ENCODE results near the gene DHCR7.
"Not testable (repeated sequence)": the region's sequence is repeated elsewhere in the genome, so short reads cannot be mapped to it uniquely, and the experiment has no call there.

DHCR7 gene

DNA sequence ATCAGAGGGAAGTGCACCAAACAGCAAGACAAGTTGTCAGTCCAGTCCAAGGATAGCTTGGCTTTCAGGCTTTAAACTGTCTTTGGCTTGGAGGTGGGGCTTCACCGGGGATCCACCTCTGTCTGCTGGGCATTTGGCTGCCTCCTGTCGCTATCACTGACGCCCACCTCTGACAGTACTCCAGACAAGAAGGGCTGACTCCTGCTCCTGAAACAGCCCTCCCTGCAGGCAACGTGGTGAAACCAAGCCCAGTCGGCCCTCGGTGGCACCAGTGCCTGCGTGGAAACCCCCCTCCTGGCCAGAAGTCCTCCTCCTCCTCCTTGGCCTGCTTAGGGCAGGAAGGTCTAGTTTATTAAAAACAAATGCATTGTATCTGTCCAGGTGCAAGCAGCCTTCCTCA is 16.9 kb downstream of the DHCR7 start:
- TF ChIP-seq POLR2A (IDR thresholded peaks at IDR 0.05; ENCODE audit: low read depth, low read length): no peak
- DNase-seq (ENCODE audit: insufficient read length, low spot score) (no peak), FAIRE-seq (no peak)

DNA sequence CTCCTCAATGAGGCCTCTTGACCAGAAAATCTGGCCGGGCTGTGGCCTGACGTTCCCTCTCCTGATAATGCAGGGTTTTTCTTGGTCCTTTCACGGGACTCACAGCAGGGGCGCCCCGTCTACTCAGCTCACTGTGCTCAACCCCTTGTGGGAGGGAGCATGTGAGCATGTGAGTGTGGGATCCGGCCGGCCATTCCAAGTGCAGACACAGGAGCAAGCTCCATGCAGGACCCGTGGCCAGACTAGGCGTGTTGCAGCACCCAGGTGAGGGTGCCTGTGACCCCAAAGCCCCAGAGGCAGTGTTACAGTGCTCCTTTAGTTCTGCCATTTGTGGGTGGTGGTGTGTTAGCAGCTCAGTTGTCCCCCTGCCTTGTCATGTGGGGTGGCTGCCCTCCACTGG is 18.0 kb downstream of the DHCR7 start:
- DNase-seq (ENCODE audit: insufficient read length, low spot score): no peak
- TF ChIP-seq POLR2A (IDR thresholded peaks at IDR 0.05; ENCODE audit: low read depth, low read length): no peak
- no peak for FAIRE-seq

DNA sequence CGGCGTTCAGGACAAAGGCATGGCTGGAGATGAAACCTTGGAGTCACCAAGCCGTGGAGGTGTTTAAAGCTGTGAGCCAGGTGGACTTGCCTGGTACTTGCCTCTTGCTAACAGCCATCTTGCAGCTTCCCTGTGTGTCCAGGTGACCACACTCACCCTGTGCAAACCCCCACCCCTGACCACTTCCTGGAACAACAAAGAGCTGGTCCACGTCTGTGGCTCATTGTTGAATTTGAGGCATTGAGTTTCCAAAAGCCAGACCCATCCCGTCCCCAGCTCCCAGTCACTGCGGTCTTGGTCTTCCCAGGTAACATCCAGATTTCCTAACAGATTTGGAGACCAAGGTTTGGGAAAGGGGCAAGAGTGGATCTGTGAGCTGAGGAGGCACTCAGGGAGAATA is 18.5 kb downstream of the DHCR7 start:
- FAIRE-seq: no peak
- no peak for TF ChIP-seq POLR2A (IDR thresholded peaks at IDR 0.05; ENCODE audit: low read depth, low read length)
- DNase-seq (ENCODE audit: insufficient read length, low spot score): no peak

DNA sequence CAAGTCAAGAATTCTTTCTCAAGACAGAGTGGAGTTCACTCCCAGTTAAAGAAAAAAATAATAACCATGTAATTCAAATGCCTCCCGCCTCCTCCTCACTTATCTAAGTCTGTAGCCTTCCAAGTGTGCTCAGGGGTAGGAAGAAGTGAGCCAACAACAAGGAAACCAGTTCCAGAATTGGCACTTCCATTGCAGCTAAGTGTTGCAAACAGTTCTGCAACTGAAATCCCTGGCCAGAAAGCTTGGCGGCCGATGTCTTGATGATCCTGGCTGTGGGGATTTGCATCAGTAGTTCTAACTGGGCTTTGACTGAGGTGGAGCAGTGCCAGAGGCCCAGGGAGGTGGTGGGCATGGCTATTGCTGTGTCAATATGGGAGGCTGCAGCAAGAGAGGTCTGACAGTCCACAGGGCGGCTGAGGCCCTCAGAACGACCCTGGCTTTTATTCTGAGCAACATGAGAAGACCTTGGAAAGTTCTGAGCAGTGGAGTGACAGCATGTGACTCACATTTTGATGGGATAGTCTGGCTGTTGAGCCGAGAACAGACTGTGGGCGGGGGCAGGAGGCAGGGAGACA is 19.2 kb downstream of the DHCR7 start:
- no peak for FAIRE-seq
- TF ChIP-seq POLR2A (IDR thresholded peaks at IDR 0.05; ENCODE audit: low read depth, low read length): no peak
- DNase-seq (ENCODE audit: insufficient read length, low spot score): no peak

DNA sequence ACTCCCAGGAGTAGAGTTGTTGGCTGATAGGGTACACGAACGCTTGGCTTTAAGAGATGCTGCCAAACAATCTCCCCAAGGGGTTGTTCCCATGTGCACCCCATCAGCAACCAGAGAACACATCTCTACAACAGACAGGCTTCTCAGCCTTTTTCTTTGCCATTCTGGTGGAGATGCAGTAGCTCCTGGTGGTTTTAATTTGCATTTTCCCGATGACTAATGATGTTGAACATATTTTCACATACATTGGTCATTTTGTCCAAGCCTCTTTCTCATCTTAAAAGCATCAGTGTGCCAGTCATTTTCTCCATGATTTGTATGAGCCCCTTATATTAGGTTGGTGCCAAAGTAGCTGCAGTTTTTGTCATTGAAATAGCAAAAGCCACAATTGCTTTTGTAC is 21.8 kb downstream of the DHCR7 start:
- FAIRE-seq: no peak
- no peak for TF ChIP-seq POLR2A (IDR thresholded peaks at IDR 0.05; ENCODE audit: low read depth, low read length)
- DNase-seq (ENCODE audit: insufficient read length, low spot score): no peak

DNA sequence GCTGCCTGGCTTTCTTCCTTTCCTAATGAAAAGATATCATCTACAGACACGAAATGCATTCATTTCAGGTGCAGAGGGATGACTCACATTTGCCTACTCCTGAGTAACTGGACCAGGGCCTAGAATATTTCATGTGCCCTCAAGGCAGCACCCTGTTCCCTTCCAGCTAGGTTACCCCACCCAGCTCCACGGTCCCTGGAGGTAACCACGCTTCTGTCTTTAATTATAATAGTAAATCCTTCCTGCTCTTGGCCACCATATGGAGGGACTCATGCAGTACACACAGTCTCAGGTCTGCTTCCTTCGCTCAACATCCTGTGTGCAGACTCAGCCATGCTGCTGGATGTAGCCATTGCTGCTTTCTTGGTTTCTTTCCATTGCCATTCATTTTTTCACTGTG is 22.3 kb downstream of the DHCR7 start:
- FAIRE-seq: no peak
- no peak for DNase-seq (ENCODE audit: insufficient read length, low spot score)
- TF ChIP-seq POLR2A (IDR thresholded peaks at IDR 0.05; ENCODE audit: low read depth, low read length): no peak

DNA sequence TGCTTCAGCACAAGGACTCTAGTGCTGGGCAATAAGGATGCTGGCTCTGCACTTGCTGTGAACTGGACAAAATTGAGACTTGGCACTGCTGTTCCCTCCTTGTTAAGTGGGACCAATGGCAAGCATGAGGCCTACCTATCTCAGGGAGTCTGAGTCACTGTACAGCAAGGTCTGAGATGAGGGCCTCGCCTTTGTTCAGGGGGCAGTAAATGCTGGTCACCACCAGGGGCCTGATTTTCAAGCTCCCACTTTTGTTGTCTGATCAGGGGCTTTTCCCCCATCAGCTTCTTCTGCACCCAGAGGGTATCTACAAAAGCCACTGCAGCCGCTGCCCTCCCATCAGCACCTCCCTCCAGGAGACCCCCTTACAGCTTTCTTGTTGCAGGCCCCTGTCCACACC is 22.8 kb downstream of the DHCR7 start:
- no peak for DNase-seq (ENCODE audit: insufficient read length, low spot score)
- no peak for TF ChIP-seq POLR2A (IDR thresholded peaks at IDR 0.05; ENCODE audit: low read depth, low read length)
- FAIRE-seq: no peak

DNA sequence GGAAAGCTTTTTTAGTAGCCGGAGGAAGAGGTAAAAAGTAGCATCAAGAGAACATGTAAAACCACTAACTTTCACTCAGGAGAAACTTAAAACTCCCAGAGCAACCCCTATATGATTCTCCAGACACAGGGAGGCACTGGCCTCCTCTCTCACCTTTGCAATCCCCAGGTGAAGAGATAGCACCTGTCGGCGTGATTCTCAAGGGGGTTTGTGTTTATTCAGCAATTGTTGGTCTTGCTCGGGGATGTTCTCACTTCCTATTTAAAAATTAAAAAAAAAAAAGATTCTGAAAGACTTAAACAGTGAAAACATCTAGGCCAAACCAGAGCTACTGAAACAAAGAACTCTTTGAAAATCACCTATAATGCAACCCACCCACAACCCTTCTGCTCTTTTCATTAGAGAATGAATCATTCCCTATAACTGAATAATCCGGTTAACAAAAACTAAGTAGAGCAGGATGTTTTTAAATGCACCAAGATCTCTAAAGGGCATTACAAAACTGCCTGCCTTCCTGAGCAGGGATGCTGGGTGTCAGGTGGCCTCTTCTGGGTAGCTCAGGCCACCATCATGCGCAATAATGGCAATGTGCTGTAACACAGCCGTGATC is 24.9 kb downstream of the DHCR7 start:
- no peak for TF ChIP-seq POLR2A (IDR thresholded peaks at IDR 0.05; ENCODE audit: low read depth, low read length)
- no peak for FAIRE-seq

DNA sequence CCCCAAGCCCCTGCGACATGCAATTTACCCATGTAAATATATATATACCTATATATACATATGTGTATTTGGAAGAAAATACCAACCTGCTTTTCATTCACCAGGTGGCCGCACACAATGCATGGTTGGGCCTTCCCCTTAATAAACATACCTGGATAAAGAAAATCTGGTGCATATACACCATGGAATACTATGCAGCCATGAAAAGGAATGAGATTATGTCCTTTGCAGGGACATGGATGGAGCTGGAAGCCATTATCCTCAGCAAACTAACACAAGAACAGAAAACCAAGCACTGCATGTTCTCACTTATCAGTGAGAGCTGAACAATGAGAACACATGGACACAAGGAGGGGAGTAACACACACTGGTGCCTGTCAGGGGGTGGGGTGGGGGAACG is 25.9 kb downstream of the DHCR7 start:
- not testable (repeated sequence) for FAIRE-seq

More for the DNA sequence above, 24.9 kb downstream of the DHCR7 start:
- DNase-seq (ENCODE audit: insufficient read length, low spot score): no peak

DNA sequence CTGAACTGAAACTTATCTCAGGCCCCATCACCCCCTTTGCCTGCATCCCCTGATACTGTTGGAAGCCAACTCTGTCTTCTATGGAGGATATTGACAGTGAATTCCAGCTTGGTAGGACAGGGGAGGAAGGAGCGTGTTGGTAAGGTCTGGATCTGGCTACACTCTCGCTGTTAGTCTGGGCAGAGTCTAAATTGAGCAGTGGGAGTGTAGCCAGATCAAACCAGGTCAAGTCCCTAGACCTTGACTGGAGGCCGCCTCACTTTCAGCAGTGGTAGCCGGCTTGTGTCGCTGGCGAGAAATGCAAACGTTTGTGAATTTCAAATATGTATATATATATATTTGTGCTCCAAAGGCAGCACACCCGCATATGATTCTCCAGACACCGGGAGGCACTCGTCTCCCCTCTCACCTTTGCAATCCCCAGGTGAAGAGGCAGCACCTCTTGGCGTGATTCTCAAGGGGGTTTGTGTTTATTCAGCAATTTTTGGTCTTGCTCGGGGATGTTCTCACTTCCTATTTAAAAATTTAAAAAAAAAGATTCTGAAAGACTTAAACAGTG is 26.7 kb downstream of the DHCR7 start:
- TF ChIP-seq POLR2A (IDR thresholded peaks at IDR 0.05; ENCODE audit: low read depth, low read length): no peak
- no peak for DNase-seq (ENCODE audit: insufficient read length, low spot score)
- no peak for FAIRE-seq

More for the DNA sequence above, 25.9 kb downstream of the DHCR7 start:
- not testable (repeated sequence) for DNase-seq (ENCODE audit: insufficient read length, low spot score)

DNA sequence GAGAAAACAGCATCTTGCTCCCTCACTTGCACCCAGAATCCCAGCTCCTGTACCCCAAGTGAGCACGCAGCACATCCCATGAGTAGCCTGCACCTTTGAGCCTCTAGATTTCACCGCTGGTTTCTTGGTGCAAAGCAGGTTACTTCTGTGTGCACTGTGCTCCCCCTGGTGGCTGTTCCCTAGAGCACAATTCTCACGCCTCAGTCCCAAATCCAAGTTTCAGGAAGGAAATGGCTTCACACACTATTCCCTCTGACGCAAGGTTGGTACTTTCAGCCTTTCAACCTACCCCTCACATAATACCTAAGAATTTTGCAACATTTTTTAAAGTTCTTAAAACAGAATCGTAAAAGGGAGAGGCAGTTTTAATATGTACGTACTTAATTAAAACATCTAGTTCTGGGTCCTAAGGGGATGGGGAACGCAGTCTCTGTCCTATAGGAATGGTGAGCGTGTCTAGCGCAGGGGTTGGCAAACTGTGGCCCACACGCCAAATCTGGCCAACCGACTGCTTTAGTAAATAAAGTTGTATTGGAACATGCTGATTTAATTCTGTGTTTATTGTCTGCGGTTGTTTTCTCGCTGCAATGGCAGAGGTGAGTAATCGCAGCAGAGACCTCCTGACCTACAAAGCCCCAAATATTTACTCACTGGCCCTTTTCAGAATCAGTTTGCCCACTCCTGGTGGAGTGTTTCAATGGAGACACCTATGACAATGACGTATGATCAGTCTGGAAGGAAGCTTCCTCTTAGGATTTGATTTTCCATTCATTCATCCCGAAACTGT is 27.5 kb downstream of the DHCR7 start:
- peak; percentile 58 for DNase-seq (ENCODE audit: insufficient read length, low spot score)
- no peak for TF ChIP-seq POLR2A (IDR thresholded peaks at IDR 0.05; ENCODE audit: low read depth, low read length)
- no peak for FAIRE-seq

DNA sequence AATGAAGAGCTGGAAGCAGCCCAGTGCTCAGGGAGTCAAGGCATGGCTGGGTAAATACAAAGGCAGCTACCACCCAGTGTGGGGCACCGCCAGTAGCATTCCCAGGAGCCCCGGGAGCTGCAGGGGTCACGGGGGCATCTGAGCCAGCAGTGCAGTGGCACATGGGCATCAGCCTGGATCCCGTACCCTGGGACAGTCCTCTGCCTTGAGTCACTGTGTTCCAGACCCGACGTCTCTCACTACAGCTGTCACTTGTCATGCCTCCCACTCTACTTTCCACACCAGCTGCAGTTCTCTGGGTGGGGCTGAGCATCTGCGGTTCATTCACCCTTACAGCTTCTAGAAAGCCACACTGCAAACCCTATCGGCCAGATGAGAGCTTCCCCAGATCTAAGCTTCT is 29.6 kb downstream of the DHCR7 start:
- DNase-seq (ENCODE audit: insufficient read length, low spot score) (no peak), FAIRE-seq (no peak)
- TF ChIP-seq POLR2A (IDR thresholded peaks at IDR 0.05; ENCODE audit: low read depth, low read length): no peak

DNA sequence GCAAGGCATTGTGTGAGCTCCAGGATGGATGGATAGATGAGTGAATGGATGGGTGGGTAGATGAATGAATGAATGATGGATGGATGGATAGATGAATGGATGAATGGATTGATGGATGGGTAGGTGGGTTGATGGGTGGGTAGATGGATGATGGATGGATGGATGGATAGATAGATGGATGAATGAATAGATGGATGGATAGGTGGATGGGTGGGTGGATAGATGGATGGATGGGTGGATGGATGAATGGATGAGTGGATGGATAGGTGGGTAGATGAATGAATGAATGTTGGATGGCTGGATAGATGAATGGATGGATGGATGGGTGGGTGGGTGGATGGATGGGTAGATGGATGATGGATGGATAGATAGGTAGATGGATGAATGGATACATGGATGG is 33.5 kb downstream of the DHCR7 start:
- FAIRE-seq (no peak), DNase-seq (ENCODE audit: insufficient read length, low spot score) (no peak)
- no peak for TF ChIP-seq POLR2A (IDR thresholded peaks at IDR 0.05; ENCODE audit: low read depth, low read length)

DNA sequence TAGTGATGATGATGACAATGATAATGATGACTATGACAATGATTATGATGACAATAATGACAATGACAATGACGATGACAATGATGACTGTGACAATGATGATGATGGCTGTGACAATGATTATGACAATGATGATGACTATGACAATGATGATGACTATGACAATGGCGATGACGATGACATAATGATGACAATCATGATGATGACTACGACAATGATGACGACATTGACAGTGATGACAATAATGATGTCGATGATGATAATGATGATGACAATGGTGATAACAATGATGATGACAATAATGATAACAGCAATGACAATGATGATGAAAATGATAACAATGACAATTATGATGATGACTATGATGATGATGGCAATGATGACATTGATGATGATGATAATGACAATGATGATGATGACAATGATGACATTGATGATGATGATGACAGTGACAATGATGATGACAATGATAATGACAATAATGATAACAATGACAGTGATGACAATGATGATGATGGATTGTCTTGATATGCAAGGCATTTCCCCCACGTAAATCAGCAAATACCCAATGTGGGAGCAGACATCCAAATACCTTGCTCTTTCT is 37.7 kb downstream of the DHCR7 start:
- TF ChIP-seq POLR2A (IDR thresholded peaks at IDR 0.05; ENCODE audit: low read depth, low read length): no peak
- FAIRE-seq: no peak
- DNase-seq (ENCODE audit: insufficient read length, low spot score): no peak

All from H54 (cell line).